ENCODE data around the gene PITPNB. TPM values are rescaled to one million over a fixed set of nuclear protein-coding genes. Genes with fewer than 3 reads are reported as not detected.

Gene PITPNB
- total and polyA plus RNA-seq, 2 experiments from 2014 or later: 50.9 to 56.0 TPM

DNA sequence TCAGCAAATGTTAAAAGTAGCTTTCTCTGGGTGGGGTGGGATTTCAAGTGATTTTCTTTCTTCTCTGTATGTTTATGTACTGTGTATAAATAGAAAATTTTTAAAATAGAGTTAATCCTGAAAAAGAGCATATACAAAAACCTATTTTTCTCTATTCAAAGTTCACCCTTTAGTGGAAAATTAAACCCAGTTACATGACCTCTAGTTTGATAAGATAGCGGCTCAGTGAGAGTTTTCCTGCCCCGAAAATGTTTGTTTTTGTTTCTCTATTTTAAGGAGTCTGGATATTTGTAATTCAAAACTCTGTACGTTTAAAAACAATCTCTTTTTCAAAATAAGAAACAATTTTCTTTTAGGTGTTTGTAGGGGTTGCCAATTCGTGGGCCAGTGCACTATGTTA, 42.1 kb upstream of the PITPNB start:
- Histone ChIP-seq H3K27ac (ENCODE audit: low read depth) (no peak overlapping the region), H3K4me1 (ENCODE audit: insufficient read depth) (peaks cover 10% of the 10 kb centered on the region; the same call in 1 of the 2 replicates), H3K9me2 (ENCODE audit: insufficient read depth) (no peaks in the 10 kb centered on the region), H4K20me1 (replicated peaks; ENCODE audit: insufficient read depth) (no peaks in the 10 kb centered on the region), H3K79me2 (replicated peaks; ENCODE audit: insufficient read depth) (no peaks in the 10 kb centered on the region), H3F3A (replicated peaks; ENCODE audit: low read depth) (no peaks in the 10 kb centered on the region), H3K36me3 (ENCODE audit: insufficient read depth) (no peaks in the 10 kb centered on the region), H3K4me3 (no peak overlapping the region), H2AFZ (no peak overlapping the region), H3K4me2 (no peak overlapping the region), H3K27me3 (ENCODE audit: insufficient read depth) (no peaks in the 10 kb centered on the region)
- H3K4me3 Mint-ChIP-seq: no peak overlapping the region
- TF ChIP-seq ZNF462 (CRISPR knock-in tag; IDR thresholded peaks at IDR 0.05): no peak
- no peak for TF ChIP-seq ZNF114 (CRISPR knock-in tag; IDR thresholded peaks at IDR 0.05)
- TF ChIP-seq CREB1 (CRISPR knock-in tag; IDR thresholded peaks at IDR 0.05; ENCODE audit: low read depth): no peak
- no peak for TF ChIP-seq NANOG (IDR thresholded peaks at IDR 0.05; ENCODE audit: borderline replicate concordance)
- TF ChIP-seq, protein P1, sequence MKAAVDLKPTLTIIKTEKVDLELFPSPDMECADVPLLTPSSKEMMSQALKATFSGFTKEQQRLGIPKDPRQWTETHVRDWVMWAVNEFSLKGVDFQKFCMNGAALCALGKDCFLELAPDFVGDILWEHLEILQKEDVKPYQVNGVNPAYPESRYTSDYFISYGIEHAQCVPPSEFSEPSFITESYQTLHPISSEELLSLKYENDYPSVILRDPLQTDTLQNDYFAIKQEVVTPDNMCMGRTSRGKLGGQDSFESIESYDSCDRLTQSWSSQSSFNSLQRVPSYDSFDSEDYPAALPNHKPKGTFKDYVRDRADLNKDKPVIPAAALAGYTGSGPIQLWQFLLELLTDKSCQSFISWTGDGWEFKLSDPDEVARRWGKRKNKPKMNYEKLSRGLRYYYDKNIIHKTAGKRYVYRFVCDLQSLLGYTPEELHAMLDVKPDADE (IDR thresholded peaks at IDR 0.05): no peak
- no peak for TF ChIP-seq EZH2 (IDR thresholded peaks at IDR 0.05; ENCODE audit: low read depth, unreplicated experiment)
- no peak for TF ChIP-seq JUNB (IDR thresholded peaks at IDR 0.05; ENCODE audit: unreplicated experiment)
- peaks cover 2% of the 10 kb centered on the region for H3K27me3 Mint-ChIP-seq (ENCODE audit: insufficient read depth, low read depth, poor library complexity)
- no peak overlapping the region for H3K27ac Mint-ChIP-seq
- ATAC-seq (no peak), DNase-seq (ENCODE audit: low spot score) (no peak)
- H3K4me1 Mint-ChIP-seq: peaks cover 28% of the 10 kb centered on the region
- H3K36me3 Mint-ChIP-seq (ENCODE audit: low read depth): peaks cover 6% of the 10 kb centered on the region; the same call in 1 of the 3 replicates
- peaks cover 5% of the 10 kb centered on the region; the same call in 2 of the 3 replicates for H3K9me3 Mint-ChIP-seq
